Stomach smooth muscle (tissue), 2 donors: ENCODE measurements around the gene IL31.

ENCODE experiments used
- H3K27ac ChIP-seq: one replicate; pipeline ENCODE4 v1.7.0; 2013; ENCODE audit warnings: mild to moderate bottlenecking, low read length, inconsistent platforms
- H3K27me3 ChIP-seq, 2 donors: one replicate each; pipeline ENCODE4 v1.7.0; 2013; ENCODE audit warnings: low read length in 2 of 2; ENCODE audit not compliant: insufficient read depth in 2 of 2, control insufficient read depth in 1 of 2
- H3K36me3 ChIP-seq, 2 donors: one replicate each; pipeline ENCODE4 v1.7.0; 2013; ENCODE audit warnings: low read length in 2 of 2; ENCODE audit not compliant: control insufficient read depth in 2 of 2, insufficient read depth in 2 of 2
- H3K4me1 ChIP-seq: one replicate; pipeline ENCODE4 v1.7.0; 2013; ENCODE audit warnings: low read length; ENCODE audit not compliant: control insufficient read depth, insufficient read depth
- H3K4me3 ChIP-seq, 2 donors: one replicate each; pipeline ENCODE4 v1.7.0; 2013; ENCODE audit warnings: low read length in 2 of 2
- H3K9ac ChIP-seq, 2 donors: one replicate each; pipeline ENCODE4 v1.7.0; 2013; ENCODE audit warnings: low read length in 2 of 2, mild to moderate bottlenecking in 1 of 2
- H3K9me3 ChIP-seq, 2 donors: one replicate each; pipeline ENCODE4 v1.7.0; 2013; ENCODE audit warnings: low read length in 2 of 2; ENCODE audit not compliant: control insufficient read depth in 2 of 2
- donor health status: healthy.
- donor health status: Pancreatic carcinoma.

Gene IL31

DNA sequence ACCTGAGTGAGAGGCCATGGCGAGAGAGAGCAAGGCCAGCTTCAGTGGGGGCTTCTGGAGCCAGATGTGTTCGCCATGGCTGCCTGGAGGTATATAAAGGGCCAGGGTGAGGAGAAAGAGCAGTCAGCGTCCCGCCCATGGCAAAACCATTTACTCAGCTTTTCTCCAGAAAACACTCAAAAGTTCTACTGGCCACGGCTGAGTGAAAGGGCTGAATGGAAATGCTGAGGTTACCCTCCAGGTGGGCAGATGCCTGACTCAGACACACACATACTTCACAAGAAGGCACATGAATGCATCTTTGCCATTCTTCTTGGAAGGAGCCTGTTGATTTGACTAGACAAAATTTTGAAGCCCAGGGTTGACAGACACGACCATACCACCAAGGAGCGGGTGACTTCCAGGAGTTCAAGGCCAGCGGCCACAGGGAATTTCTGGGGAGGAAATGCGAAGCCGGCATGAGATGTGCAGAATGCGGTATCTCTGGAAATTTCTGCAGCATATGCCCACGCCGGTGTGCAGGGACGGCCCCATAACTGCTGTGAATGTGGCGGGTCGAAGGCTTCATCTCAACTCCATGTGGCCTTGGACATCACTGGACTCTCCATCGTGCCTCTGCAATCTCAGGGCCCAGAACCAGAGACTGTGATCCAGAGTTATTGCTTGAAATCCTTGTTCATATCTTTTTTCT is at the start of gene IL31:
Gene IL31, minus strand, starts transcription at position 67 of the 691 bp plus-strand sequence. Its CDS starts 49 bp downstream, at position 18.
- no peaks in the 10 kb centered on the region for H3K4me1 ChIP-seq
- no peak within 1 kb of the TSS for H3K9ac ChIP-seq
- no peaks in the 10 kb centered on the region for H3K36me3 ChIP-seq
- H3K4me3 ChIP-seq, result no peak within 1 kb of the TSS
- peaks cover 0 to 5% of the 10 kb centered on the region in 2 donors for H3K27me3 ChIP-seq
- no peaks in the 10 kb centered on the region for H3K9me3 ChIP-seq
- H3K27ac ChIP-seq, result no peak within 1 kb of the TSS

- Histone ChIP-seq H3K27ac (no peak overlapping the region), H3K4me1 (no peaks in the 10 kb centered on the region), H3K36me3 (peaks cover 42 to 49% of the 10 kb centered on the region in 2 donors), H3K27me3 (no peaks in the 10 kb centered on the region), H3K9ac (no peak overlapping the region), H3K4me3 (no peak overlapping the region), H3K9me3 (no peaks in the 10 kb centered on the region)
Measured at GRCh38 chr12:122216445-122216844, 42.4 kb upstream of the IL31 start.

- Histone ChIP-seq H3K27me3 (no peaks in the 10 kb centered on the region), H3K4me1 (no peaks in the 10 kb centered on the region), H3K4me3 (no peak overlapping the region), H3K9ac (no peak overlapping the region), H3K9me3 (no peaks in the 10 kb centered on the region), H3K36me3 (peaks cover 43 to 45% of the 10 kb centered on the region in 2 donors), H3K27ac (no peak overlapping the region)
Measured at GRCh38 chr12:122215771-122216170, 41.8 kb upstream of the IL31 start.

- peaks cover 33 to 40% of the 10 kb centered on the region in 2 donors for H3K36me3 ChIP-seq
- H3K9ac ChIP-seq, result no peak overlapping the region
- H3K4me1 ChIP-seq, result peaks cover 10% of the 10 kb centered on the region
- H3K9me3 ChIP-seq, result no peaks in the 10 kb centered on the region
- H3K27me3 ChIP-seq, result peaks cover 8 to 24% of the 10 kb centered on the region in 2 donors
- H3K4me3 ChIP-seq, result no peak overlapping the region
- H3K27ac ChIP-seq, result no peak overlapping the region
Measured at GRCh38 chr12:122208073-122208820, 34.2 kb upstream of the IL31 start.

DNA sequence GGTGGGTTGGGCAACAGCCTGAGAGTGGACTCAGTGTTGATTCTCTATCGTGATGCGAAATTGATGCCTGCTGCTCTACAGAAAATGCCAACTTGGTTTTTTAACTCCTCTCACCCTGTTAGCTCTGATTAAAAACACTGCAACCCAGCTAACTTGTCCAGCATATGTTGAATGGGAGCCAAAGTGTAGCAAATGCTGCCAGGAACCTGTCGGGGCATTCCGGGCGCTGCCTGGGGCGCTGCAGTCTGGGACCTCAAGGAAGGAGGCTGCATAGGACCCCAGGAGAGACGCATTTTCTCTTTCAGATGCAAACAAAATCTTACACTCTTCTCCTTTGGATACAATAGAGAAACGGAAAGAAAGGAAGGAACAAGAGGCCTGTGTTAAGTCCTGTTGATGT is 33.4 kb upstream of the IL31 start:
- Histone ChIP-seq H3K27me3 (peaks cover 16 to 32% of the 10 kb centered on the region in 2 donors), H3K9me3 (no peaks in the 10 kb centered on the region), H3K9ac (no peak overlapping the region), H3K27ac (no peak overlapping the region), H3K36me3 (peaks cover 28 to 35% of the 10 kb centered on the region in 2 donors), H3K4me1 (peaks cover 14% of the 10 kb centered on the region), H3K4me3 (no peak overlapping the region)

DNA sequence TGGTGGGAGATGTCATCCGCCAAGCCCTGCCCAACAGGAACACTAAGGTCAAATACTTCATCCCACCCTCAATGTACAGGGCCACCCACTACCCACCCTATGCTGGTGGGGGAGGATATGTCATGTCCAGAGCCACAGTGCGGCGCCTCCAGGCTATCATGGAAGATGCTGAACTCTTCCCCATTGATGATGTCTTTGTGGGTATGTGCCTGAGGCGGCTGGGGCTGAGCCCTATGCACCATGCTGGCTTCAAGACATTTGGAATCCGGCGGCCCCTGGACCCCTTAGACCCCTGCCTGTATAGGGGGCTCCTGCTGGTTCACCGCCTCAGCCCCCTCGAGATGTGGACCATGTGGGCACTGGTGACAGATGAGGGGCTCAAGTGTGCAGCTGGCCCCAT is 33.0 kb upstream of the IL31 start:
- Histone ChIP-seq H3K4me3 (no peak overlapping the region), H3K36me3 (peaks cover 24 to 35% of the 10 kb centered on the region in 2 donors), H3K27ac (no peak overlapping the region)

GRCh38 chr12:122206111-122206881 is 32.3 kb upstream of the IL31 start:
- H3K4me3 ChIP-seq, result no peak overlapping the region
- peaks cover 23 to 32% of the 10 kb centered on the region in 2 donors for H3K36me3 ChIP-seq
- no peaks in the 10 kb centered on the region for H3K9me3 ChIP-seq
- H3K9ac ChIP-seq, result no peak overlapping the region
- peaks cover 14% of the 10 kb centered on the region for H3K4me1 ChIP-seq
- H3K27me3 ChIP-seq, result peaks cover 22 to 38% of the 10 kb centered on the region in 2 donors
- no peak overlapping the region for H3K27ac ChIP-seq

More for the DNA sequence above, 33.0 kb upstream of the IL31 start:
- Histone ChIP-seq H3K9ac (no peak overlapping the region), H3K9me3 (no peaks in the 10 kb centered on the region), H3K4me1 (peaks cover 14% of the 10 kb centered on the region), H3K27me3 (peaks cover 16 to 33% of the 10 kb centered on the region in 2 donors)

DNA sequence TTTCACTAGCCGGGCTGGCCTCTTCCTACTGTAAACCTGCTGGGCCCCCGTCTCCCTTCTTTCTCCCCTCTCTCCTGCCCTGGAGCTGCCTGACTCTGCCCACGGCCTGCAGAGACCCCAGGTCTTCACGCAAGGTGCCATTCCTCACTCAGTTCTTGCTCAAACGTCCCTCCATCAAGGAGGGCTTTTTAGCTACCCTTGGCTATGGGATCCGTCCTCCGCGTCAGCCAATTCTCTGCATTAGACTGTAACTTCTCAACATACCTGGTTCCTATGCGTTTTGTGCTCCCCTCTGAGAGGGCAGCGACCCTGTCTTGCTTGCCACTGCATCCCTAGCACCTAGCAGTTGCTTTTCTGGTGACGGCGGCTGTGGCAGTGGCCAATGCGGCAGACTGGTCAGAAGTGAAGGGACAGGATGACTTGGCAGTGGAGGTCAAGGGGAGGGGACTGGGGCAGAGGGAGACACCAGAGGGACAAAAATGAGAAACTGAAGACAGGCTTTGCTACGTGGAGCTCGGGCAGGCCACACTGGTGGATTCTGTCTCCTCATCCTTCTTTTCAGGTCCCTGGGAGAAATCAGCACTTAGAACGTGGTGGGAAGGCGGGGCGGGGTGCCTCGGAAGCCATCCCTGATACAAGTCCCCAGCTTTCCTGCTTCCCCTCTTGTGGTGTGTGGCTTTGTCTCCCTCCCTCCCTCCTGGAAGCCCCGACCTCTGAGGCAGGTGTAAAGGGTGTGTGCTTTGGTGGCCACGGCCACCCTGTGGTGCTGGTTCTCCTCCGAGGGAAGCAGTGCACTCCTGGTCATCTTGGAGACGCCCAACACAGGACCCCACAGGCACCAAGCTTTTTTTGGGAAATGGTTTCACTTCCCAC is 31.3 kb upstream of the IL31 start:
- no peak overlapping the region for H3K9ac ChIP-seq
- peaks cover 23 to 25% of the 10 kb centered on the region in 2 donors for H3K36me3 ChIP-seq
- no peaks in the 10 kb centered on the region for H3K9me3 ChIP-seq
- no peak overlapping the region for H3K4me3 ChIP-seq
- H3K27ac ChIP-seq, result no peak overlapping the region
- H3K4me1 ChIP-seq, result peaks cover 14% of the 10 kb centered on the region
- H3K27me3 ChIP-seq, result peaks cover 29 to 48% of the 10 kb centered on the region in 2 donors

DNA sequence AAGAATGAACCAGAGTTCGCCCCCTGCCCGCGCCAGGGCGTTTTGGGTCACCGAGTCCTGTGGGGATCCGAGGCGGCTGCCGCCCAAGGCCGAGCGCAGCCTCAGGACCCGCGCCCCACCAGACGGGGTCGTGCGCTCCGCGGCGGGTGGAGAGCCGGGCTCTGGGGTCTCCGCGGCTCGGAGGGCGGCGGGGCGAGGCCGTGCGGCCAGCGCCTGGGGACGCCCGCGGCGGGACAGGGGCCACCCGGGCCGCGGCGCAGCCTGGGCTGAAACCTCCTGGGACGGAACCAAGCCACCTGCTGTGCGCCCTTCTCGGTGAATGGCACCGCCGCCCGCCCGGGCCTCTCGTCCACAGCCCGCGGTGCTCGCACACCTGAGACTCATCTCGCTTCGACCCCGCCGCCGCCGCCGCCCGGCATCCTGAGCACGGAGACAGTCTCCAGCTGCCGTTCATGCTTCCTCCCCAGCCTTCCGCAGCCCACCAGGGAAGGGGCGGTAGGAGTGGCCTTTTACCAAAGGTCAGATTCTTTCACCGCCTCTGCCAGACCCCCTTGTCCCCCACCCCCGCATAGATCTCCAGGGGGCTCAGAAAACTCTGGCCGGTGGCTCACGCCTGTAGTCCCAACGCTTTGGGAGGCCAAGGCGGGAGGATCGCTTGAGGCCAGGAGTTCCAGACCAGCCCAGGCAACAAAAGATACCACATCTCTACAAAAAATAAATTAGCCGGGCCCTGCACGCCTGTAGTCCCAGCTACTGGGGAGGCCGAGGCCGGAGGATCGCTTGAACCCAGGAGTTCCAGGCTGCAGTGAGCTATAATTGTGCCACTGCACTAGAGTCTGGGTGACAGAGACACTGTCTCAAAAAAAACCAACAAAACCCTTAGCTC is 30.4 kb upstream of the IL31 start:
- peaks cover 14% of the 10 kb centered on the region for H3K4me1 ChIP-seq
- no peak overlapping the region for H3K27ac ChIP-seq

More for the DNA sequence above, 30.4 kb upstream of the IL31 start:
- H3K27me3 ChIP-seq, result peaks cover 36 to 51% of the 10 kb centered on the region in 2 donors
- no peaks in the 10 kb centered on the region for H3K9me3 ChIP-seq
- peak overlapping the region in 1 of 2 donors; percentile 74 for H3K4me3 ChIP-seq
- H3K9ac ChIP-seq, result no peak overlapping the region
- peaks cover 16 to 18% of the 10 kb centered on the region in 2 donors for H3K36me3 ChIP-seq
